ENCODE measurements around the gene LANCL1. TPM values are rescaled to one million over a fixed set of nuclear protein-coding genes. Genes with fewer than 3 reads are reported as not detected.
A peak's percentile ranks its signal among the peaks of the same experiment; 100 is the strongest.

LANCL1 gene
- total and polyA plus RNA-seq, 10 donors: 10.9 to 42.1 (median 34.2) TPM

GRCh38 chr2:210445116-210445707 lies 31.3 kb downstream of the LANCL1 start:
- intact Hi-C loops (cut with DNase I; ENCODE audit: low total_unique reads): no loop called here
- no peaks in the 10 kb centered on the region for H3K27me3 ChIP-seq (replicated peaks in 1 of 7)
- no peak for DNase-seq
- peaks cover 0 to 32% (median 19%) of the 10 kb centered on the region in 8 donors for H3K9me3 ChIP-seq
- no peak overlapping the region for H3K4me3 ChIP-seq
- WGBS, 5 donors: 49 to 58% (median 55%) methylated on average over 3 of the region's 3 CpGs
- peaks cover 0 to 33% (median 0%) of the 10 kb centered on the region in 6 donors for H3K4me1 ChIP-seq
- no peak overlapping the region for H3K27ac ChIP-seq
- H3K36me3 ChIP-seq: peaks cover 0 to 68% (median 14%) of the 10 kb centered on the region in 6 donors
- peak; percentile 38 to 75 (median 62) for TF ChIP-seq CTCF (IDR thresholded peaks at IDR 0.05 in 8 of 11, conservative IDR thresholded peaks at IDR 0.05 in 3 of 11)
- TF ChIP-seq POLR2AphosphoS5 (IDR thresholded peaks at IDR 0.05): no peak

GRCh38 chr2:210443527-210443926 lies 33.0 kb downstream of the LANCL1 start:
- Histone ChIP-seq H3K27me3 (replicated peaks in 1 of 7) (no peaks in the 10 kb centered on the region), H3K4me3 (no peak overlapping the region), H3K9me3 (peaks cover 0 to 21% (median 19%) of the 10 kb centered on the region in 8 donors), H3K4me1 (peaks cover 0 to 33% (median 0%) of the 10 kb centered on the region in 6 donors), H3K36me3 (peaks cover 0 to 71% (median 16%) of the 10 kb centered on the region in 6 donors), H3K27ac (no peak overlapping the region)
- TF ChIP-seq POLR2AphosphoS5 (IDR thresholded peaks at IDR 0.05): no peak
- no peak for TF ChIP-seq CTCF (IDR thresholded peaks at IDR 0.05 in 8 of 11, conservative IDR thresholded peaks at IDR 0.05 in 3 of 11)
- TF ChIP-seq POLR2A (IDR thresholded peaks at IDR 0.05): no peak
- DNase-seq: no peak
- intact Hi-C loops (cut with DNase I; ENCODE audit: low total_unique reads): no loop called here
- 96 to 98% (median 96%) methylated on average over 3 of the region's 3 CpGs for WGBS, 5 donors

- WGBS, 5 donors: 88 to 100% (median 95%) methylated on average over 1 of the region's 1 CpG
- intact Hi-C loops (cut with DNase I; ENCODE audit: low total_unique reads): no loop called here
Observed at GRCh38 chr2:210442878-210443277, 33.7 kb downstream of the LANCL1 start.

More at GRCh38 chr2:210442878-210443277, 33.7 kb downstream of the LANCL1 start:
- DNase-seq: no peak
- TF ChIP-seq POLR2A (IDR thresholded peaks at IDR 0.05) (no peak), CTCF (IDR thresholded peaks at IDR 0.05 in 8 of 11, conservative IDR thresholded peaks at IDR 0.05 in 3 of 11) (no peak), POLR2AphosphoS5 (IDR thresholded peaks at IDR 0.05) (no peak)
- Histone ChIP-seq H3K27me3 (replicated peaks in 1 of 7) (no peaks in the 10 kb centered on the region), H3K4me1 (peaks cover 0 to 33% (median 0%) of the 10 kb centered on the region in 6 donors), H3K36me3 (peaks cover 0 to 73% (median 16%) of the 10 kb centered on the region in 6 donors), H3K4me3 (no peak overlapping the region), H3K9me3 (peaks cover 0 to 15% (median 12%) of the 10 kb centered on the region in 8 donors), H3K27ac (no peak overlapping the region)
